Activated CD4-positive, alpha-beta T cell treated with anti-CD3 and anti-CD28 coated beads, Interleukin-2, amount 10 ng/mL, durations not matched to agents 7 days and 5 days (primary cell): Measurements from ENCODE around the gene MYF5. TPM values are rescaled to one million over a fixed set of nuclear protein-coding genes. Genes with fewer than 3 reads are reported as not detected.

ENCODE experiments used
- CTCF ChIA-PET: fragments of 350-600 bp; sonication (Branson Sonifier 250); formaldehyde crosslinking; loops from one replicate; lab custom pipeline; 2021; ENCODE audit warnings: antibody characterized with exemption; lab: Charles Lee
- POLR2A ChIA-PET: fragments of 350-600 bp; sonication (Branson Sonifier 250); formaldehyde crosslinking; loops from one replicate; lab custom pipeline; 2021; ENCODE audit warnings: antibody characterized with exemption; lab: Charles Lee
- DNase-seq: peaks from one replicate; pipeline ENCODE4 v3.0.0-alpha.2; 2020
- H3K27ac Mint-ChIP-seq: one replicate; pipeline ENCODE4 v1.8.0; 2021; ENCODE audit warnings: mild to moderate bottlenecking, moderate library complexity, mixed read lengths
- H3K27me3 Mint-ChIP-seq: one replicate; pipeline ENCODE4 v1.8.0; 2021; ENCODE audit warnings: mixed read lengths
- H3K36me3 Mint-ChIP-seq: one replicate; pipeline ENCODE4 v1.8.0; 2021; ENCODE audit warnings: low read depth, mixed read lengths
- H3K4me1 Mint-ChIP-seq: one replicate; pipeline ENCODE4 v1.8.0; 2021; ENCODE audit warnings: mixed read lengths
- H3K4me3 Mint-ChIP-seq: one replicate; pipeline ENCODE4 v1.8.0; 2021; ENCODE audit warnings: mild to moderate bottlenecking, moderate library complexity, mixed read lengths
- H3K9me3 Mint-ChIP-seq: one replicate; pipeline ENCODE4 v1.8.0; 2021; ENCODE audit warnings: mixed read lengths
- total RNA-seq, 2 experiments: library from RNA; stranded (reverse); gene quantifications; one replicate each; pipeline ENCODE4 v1.2.3, GENCODE V29; 2021

The MYF5 gene
- total RNA-seq, 2 experiments from 2014 or later: not detected

DNA sequence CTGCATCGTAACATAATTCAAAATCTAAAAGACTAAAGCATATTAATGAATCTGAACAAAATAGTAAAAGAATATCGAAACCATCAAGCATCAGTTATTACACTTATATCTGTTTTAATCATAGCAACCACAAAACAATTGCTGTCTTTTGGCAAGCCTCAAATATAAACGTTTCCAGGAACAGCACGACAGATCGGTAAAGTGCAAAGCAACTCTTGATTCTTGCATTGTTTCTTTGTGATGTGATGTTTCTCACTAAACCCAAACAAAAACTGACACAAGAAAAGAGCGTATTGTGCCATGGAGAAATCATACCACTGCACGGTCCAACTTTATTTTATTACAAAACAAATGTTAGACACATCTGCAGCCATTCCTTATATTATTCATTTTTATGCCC is 18.5 kb upstream of the MYF5 start:
- DNase-seq: no peak
- Mint-ChIP-seq H3K4me1 (no peaks in the 10 kb centered on the region), H3K27me3 (no peaks in the 10 kb centered on the region), H3K36me3 (no peaks in the 10 kb centered on the region), H3K27ac (no peak overlapping the region), H3K4me3 (no peak overlapping the region), H3K9me3 (no peaks in the 10 kb centered on the region)
- ChIA-PET POLR2A (no interaction called here), CTCF (no interaction called here)

DNA sequence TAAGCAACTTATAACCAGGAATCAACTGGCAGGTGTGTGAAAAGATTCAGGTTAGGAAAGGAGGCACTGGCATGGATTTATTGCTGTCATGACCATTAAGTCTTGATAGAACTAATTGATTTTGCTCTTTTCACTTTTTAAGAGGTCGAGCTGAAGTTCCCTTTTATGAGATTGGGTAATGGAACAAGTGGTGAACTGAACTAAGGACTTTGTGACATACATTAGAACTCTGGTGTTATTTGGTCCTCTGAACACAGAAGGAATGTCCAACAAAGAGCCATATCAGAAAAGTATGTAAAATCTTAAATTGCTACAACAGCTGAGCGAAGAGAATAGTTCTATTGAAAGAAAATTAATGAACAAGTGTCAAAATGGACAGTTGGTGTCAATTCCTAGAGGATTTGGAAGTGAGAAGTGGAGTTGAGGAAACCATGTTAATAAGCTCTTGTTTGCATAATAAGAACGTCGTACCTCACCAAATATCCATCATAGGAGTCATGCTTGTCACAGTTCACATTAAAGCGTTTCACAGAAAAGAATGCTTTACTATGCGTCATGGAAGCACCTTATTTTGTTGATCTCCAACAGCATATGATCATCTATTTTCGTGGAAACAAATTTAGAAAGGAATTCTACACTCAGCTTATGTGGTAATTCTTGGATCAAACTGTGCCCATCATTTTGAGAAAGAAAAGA is 17.7 kb upstream of the MYF5 start:
- no peaks in the 10 kb centered on the region for H3K4me1 Mint-ChIP-seq
- H3K27me3 Mint-ChIP-seq: no peaks in the 10 kb centered on the region
- H3K4me3 Mint-ChIP-seq: no peak overlapping the region
- no peak overlapping the region for H3K27ac Mint-ChIP-seq
- no peaks in the 10 kb centered on the region for H3K36me3 Mint-ChIP-seq
- DNase-seq: no peak
- no peaks in the 10 kb centered on the region for H3K9me3 Mint-ChIP-seq
- POLR2A ChIA-PET: no interaction called here
- CTCF ChIA-PET: no interaction called here

DNA sequence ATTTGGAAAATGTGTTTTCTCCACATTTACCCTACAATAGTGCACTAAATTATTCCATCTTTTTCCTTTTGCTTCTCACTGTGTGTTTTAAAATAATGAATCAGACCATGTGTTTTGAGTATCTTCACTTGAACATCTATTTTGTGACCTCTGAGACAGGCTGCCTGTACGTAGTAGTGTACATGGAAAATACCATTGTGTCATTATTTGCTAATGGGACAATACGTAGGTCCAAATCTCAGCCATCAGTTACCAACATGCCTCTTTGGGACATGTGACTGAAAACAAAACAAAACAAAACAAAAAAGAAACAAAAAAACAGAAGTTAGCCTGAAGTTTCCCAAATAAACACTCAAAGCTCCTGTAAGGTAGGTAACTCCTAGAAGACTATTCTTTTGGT is 16.4 kb upstream of the MYF5 start:
- no peak for DNase-seq
- H3K36me3 Mint-ChIP-seq: no peaks in the 10 kb centered on the region
- no peaks in the 10 kb centered on the region for H3K4me1 Mint-ChIP-seq
- H3K4me3 Mint-ChIP-seq: no peak overlapping the region
- no peaks in the 10 kb centered on the region for H3K9me3 Mint-ChIP-seq
- ChIA-PET POLR2A (no interaction called here), CTCF (no interaction called here)
- no peaks in the 10 kb centered on the region for H3K27me3 Mint-ChIP-seq
- H3K27ac Mint-ChIP-seq: no peak overlapping the region

GRCh38 chr12:80701388-80701787 is 15.3 kb upstream of the MYF5 start:
- no peak overlapping the region for H3K27ac Mint-ChIP-seq
- POLR2A ChIA-PET: no interaction called here
- CTCF ChIA-PET: no interaction called here
- no peaks in the 10 kb centered on the region for H3K36me3 Mint-ChIP-seq
- no peaks in the 10 kb centered on the region for H3K9me3 Mint-ChIP-seq
- H3K4me3 Mint-ChIP-seq: no peak overlapping the region
- DNase-seq: no peak
- H3K27me3 Mint-ChIP-seq: no peaks in the 10 kb centered on the region
- no peaks in the 10 kb centered on the region for H3K4me1 Mint-ChIP-seq

DNA sequence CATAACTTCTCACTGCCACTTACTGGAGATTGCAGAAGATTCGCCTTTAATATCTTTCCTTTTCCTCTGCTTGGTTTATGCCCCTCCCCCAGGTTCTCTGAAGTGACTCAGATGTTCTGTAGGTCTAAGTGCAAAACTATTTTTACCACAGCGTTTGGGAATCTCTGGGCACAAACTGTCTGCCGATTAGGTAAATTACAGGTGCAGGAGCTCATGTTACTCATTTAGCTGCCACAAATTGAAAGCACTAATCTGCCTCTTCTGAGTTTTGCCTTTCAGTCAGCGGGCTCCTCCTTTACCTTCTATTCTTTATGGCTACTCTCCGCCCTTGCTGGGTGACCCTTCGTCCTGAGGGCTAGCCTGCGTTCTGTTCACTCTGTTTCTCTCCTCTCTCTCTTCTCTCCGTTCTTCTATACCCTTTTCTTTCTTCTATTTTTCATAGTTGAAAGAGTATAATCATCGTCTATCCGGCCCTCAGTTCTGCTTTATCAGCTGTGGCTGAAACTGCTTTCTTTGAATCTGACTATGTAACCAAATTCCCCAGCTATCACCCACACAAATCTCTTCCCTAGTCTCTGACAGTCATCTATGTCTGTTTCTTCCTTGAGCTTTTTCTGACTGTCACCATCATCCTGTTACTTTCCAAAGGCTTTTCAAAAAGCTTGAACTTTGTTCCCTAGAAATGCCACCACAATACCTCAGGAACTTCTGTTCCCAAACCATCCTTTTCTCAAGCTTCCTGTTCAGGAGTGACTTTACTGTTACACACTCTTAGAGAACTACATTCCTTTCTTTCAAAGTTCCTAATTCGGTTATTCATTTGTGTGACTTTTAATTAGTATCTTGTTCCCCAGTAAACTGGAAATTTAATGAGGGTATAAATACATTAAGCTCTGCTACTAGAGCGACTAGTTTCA is 13.6 kb upstream of the MYF5 start:
- no peaks in the 10 kb centered on the region for H3K4me1 Mint-ChIP-seq
- no peak for DNase-seq
- ChIA-PET CTCF (no interaction called here), POLR2A (interaction anchor here (0.7 kb wide), 1 partner anchor 143 kb away, joined by 3 read pairs; no protein-coding TSS in a partner anchor)
- H3K9me3 Mint-ChIP-seq: no peaks in the 10 kb centered on the region
- no peaks in the 10 kb centered on the region for H3K36me3 Mint-ChIP-seq
- H3K27ac Mint-ChIP-seq: no peak overlapping the region
- H3K4me3 Mint-ChIP-seq: no peak overlapping the region
- peaks cover 8% of the 10 kb centered on the region for H3K27me3 Mint-ChIP-seq

DNA sequence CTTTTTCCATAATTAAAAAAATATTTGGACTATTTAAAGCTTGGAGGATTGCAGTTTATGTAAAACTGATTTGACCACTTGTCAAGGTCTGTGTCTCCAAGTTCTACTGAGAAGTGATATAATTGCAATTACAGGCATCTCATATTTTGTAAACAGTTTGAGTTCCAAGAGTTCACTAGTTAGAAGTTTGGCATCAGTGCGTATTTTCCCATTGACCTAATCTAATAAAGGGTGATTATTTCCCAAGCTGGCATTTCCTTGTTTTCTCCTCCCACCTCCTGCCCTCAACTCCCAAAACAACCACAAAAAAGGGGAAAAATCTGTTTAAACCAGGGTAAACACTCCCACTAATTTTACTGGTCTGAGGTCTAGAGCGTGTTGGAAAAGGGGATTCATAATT is 12.3 kb upstream of the MYF5 start:
- ChIA-PET CTCF (no interaction called here), POLR2A (no interaction called here)
- Mint-ChIP-seq H3K36me3 (no peaks in the 10 kb centered on the region), H3K27ac (no peak overlapping the region), H3K27me3 (peaks cover 18% of the 10 kb centered on the region), H3K9me3 (no peaks in the 10 kb centered on the region), H3K4me1 (no peaks in the 10 kb centered on the region), H3K4me3 (no peak overlapping the region)
- no peak for DNase-seq

- H3K4me3 Mint-ChIP-seq: no peak within 1 kb of the TSS
- H3K4me1 Mint-ChIP-seq: no peaks in the 10 kb centered on the region
- no peak within 1 kb of the TSS for H3K27ac Mint-ChIP-seq
- no peak for DNase-seq
- ChIA-PET POLR2A (no interaction called here), CTCF (no interaction called here)
- no peaks in the 10 kb centered on the region for H3K36me3 Mint-ChIP-seq
- peaks cover 28% of the 10 kb centered on the region for H3K27me3 Mint-ChIP-seq
- no peaks in the 10 kb centered on the region for H3K9me3 Mint-ChIP-seq
Measured at GRCh38 chr12:80707126-80707829, 9.4 kb upstream of the MYF5 start, which contains the start of gene MYF6. Gene MYF6 (plus strand): TSS chr12:80707634. CDS start chr12:80707720, 86 bp downstream.

- Mint-ChIP-seq H3K27ac (no peak overlapping the region), H3K36me3 (no peaks in the 10 kb centered on the region), H3K4me3 (no peak overlapping the region), H3K4me1 (no peaks in the 10 kb centered on the region), H3K27me3 (peaks cover 28% of the 10 kb centered on the region), H3K9me3 (no peaks in the 10 kb centered on the region)
- no peak for DNase-seq
- CTCF ChIA-PET: no interaction called here
- POLR2A ChIA-PET: no interaction called here
Measured at GRCh38 chr12:80707830-80708258, 8.9 kb upstream of the MYF5 start.

DNA sequence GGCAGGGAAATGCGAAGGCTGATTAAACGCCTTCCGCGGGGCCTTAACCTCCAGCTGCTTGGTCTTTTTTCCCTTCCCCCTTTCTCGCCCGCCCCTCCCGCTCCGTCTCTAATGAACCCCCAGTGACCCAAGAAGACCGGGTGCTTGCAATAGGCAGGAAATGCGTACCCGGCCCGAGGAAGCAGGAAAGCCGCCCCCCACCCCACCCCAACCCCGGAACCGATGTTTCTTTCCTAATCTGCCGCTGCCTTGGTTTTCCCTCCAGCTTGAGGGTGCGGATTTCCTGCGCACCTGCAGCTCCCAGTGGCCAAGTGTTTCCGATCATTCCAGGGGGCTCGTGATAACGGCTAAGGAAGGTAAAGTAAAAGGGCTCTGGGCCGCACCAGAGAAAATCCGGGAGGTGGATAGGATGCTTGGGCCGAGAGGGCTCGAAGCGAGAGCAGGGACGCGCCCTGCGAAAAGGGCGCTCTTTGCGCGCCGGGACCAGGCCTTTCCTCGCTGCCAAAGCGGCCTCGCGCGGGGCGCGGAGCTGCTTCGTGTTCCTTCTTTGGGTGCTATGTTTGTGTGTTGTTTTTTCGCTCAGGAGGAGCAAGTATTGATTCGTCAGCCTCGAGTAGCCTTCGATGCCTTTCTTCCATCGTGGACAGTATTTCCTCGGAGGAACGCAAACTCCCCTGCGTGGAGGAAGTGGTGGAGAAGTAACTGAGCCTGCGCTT is 8.3 kb upstream of the MYF5 start:
- CTCF ChIA-PET: no interaction called here
- H3K27me3 Mint-ChIP-seq: peaks cover 28% of the 10 kb centered on the region
- H3K27ac Mint-ChIP-seq: no peak overlapping the region
- DNase-seq: no peak
- H3K4me1 Mint-ChIP-seq: no peaks in the 10 kb centered on the region
- no peaks in the 10 kb centered on the region for H3K36me3 Mint-ChIP-seq
- POLR2A ChIA-PET: no interaction called here
- no peak overlapping the region for H3K4me3 Mint-ChIP-seq
- no peaks in the 10 kb centered on the region for H3K9me3 Mint-ChIP-seq

- DNase-seq: no peak
- Mint-ChIP-seq H3K9me3 (no peaks in the 10 kb centered on the region), H3K27me3 (peaks cover 33% of the 10 kb centered on the region), H3K4me3 (no peak overlapping the region), H3K27ac (no peak overlapping the region), H3K36me3 (no peaks in the 10 kb centered on the region), H3K4me1 (no peaks in the 10 kb centered on the region)
- ChIA-PET POLR2A (no interaction called here), CTCF (no interaction called here)
Measured at GRCh38 chr12:80708975-80709328, 7.8 kb upstream of the MYF5 start.

DNA sequence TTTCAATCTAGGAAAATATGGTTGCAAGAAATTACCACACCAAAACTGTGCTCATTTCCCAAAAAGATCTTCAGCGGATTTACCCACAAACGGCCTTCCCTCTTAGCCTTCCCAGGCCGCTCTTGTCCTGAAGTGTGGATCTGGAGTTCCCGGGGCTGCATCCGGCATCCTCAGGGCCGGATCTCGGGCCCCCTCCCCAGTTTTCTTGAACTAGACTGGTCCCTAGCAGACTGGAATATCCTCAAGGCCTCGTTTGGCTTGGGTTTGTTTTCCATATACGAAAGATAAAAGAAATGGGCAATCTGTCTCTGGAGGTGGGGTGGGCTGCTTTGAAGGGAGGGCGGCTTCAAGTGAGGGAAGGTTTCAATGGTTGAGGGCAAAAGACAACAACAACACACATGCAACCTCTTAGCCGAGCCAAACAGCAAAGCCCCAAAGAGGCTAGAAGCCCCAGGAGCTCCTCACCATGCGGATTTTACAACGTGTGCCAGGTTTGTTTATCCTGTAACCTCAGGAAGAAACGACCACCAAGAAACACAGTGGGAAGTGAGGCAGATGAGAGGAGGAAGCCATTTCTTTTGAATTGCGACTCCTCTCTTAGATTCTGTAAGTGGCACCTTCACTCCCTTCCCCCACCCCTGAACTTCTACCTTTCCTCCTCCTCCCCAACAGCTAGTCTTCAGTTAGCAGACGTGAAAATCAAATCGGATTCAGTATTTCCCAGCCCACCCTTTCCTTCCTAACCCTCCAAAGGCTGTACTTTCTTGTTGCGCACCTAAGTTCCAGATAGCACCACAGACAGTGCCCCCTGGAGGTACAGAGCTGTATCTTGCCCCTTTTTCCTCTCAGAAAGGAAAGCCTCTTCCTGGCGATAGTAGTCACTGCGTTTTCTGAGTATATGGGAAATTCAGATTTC is 6.6 kb upstream of the MYF5 start:
- Mint-ChIP-seq H3K4me1 (no peaks in the 10 kb centered on the region), H3K4me3 (no peak overlapping the region), H3K36me3 (no peaks in the 10 kb centered on the region), H3K27me3 (peaks cover 44% of the 10 kb centered on the region), H3K27ac (no peak overlapping the region), H3K9me3 (no peaks in the 10 kb centered on the region)
- ChIA-PET POLR2A (no interaction called here), CTCF (no interaction called here)
- no peak for DNase-seq
